ENCODE data around the gene UEVLD.

Gene UEVLD

GRCh38 chr11:18495271-18495670 lies 93.3 kb downstream of the UEVLD start:
- no peak for DNase-seq

- no peak for DNase-seq
These were observed 95.2 kb downstream of the UEVLD start for GRCh38 chr11:18493310-18493709.

DNA sequence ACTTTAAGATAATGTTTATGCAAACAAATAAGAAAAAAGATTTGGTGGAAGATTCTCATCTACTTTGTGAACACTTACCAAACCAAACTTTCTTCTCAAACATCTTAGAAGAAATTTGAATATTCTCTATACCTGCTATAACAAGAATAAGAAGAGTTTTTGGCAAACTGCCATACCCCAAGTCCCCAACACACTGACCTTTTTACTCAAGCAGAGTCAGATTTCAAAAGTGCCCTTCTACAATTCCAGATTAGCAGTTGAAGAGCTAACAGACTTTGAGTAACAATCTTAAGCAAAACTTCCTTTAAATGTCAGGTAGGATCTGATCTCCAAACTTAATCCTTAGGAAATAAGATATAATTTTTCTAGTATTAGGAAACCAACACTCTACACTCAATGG lies 95.6 kb downstream of the UEVLD start:
- DNase-seq: peak; percentile 14

GRCh38 chr11:18491924-18492323 lies 96.6 kb downstream of the UEVLD start:
- DNase-seq: no peak

DNA sequence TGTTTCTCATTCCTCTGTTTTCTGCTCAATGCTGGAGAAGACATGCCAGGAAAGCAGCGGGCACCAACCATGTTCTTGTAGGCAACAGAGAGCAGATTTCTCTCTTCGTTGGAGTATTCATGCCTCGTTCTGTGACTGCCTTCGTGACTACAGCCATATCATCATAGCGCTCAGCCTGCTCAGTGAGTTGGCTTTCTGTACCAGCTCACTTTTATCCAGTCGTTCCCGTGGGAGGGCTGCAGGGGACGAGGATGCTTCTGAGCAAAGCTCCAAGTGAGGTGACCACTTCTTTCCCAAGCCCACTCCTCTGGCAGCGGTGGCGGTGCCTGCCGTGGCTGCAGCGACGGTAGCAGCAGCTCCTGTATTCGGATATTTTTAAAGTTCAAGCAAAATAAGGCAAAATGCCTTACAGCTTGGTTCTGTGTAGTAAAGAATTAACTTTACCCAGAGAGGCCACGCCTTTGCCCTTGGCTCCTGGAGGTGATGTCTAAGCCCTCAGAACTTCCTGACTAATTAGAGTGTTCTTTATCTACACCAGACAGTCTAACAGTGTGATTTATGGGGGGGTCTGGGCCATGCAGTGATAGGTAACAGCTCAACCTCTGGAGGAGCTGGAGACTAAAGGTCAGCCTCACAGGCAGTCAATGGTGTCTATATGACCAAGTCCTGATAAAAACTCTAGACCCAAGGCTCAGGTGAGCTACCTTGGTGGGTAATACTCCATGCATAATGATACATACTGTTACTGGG lies 97.6 kb downstream of the UEVLD start:
- no peak for DNase-seq

DNA sequence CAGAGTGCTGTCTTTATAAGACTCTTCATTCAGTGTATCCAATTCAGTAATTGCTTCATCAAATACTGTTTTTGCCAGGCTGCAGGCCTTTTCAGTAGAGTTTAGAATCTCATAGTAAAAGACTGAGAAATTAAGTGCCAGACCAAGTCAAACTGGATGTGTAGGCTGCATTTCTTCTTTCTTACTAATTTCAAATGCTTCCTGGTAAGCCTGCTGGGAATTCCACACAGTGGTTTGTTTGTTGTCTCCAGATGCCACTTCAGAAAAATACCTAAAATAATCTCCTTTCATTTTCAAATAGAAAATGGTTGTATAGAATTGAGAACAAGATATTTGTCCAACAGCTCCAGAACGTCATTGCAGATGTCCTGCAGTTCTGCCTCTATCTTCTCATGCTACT lies 98.2 kb downstream of the UEVLD start:
- no peak for DNase-seq

DNA sequence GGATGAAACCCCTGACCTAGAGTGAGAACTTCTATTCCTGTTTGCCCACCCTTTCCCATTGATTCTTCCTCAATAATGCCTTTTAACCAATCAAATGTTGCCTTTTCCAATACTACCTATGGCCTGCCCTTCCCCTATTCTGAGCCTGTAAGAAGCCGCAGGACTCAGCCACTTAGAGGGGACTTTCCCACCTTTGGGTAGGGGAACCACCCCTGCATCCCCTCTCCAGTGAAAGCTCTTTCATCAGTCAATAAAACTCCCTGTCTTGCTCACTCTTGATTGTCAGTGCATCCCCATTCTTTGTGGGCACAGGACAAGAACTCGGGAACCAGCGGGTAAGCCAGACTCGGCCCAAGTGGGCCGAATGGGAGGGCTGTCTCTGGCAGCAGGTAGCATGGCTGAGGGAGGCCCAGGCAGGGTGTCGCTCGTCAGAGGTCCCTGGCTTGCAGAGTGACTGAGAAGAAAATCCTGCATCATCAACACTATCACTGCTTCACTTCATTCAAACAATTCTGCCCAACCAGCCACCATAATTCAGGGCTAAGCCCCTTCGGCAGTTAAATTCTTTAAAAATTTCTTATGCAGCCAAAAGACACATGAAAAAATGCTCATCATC lies 102.5 kb downstream of the UEVLD start:
- no peak for DNase-seq
